Activated CD8-positive, alpha-beta T cell treated with anti-CD3 and anti-CD28 coated beads for 36 hours (primary cell): Measurements from ENCODE around the gene LENEP. TPM values are rescaled to one million over a fixed set of nuclear protein-coding genes. Genes with fewer than 3 reads are reported as not detected.

Experiments used
- ATAC-seq: fragments of 200-7000 bp; cut with Tn5 transposase; one replicate; pipeline ENCODE4 v1.10.0; 2021; ENCODE audit warnings: mild to moderate bottlenecking, moderate library complexity
- CTCF ChIA-PET: fragments of 350-600 bp; sonication (Branson Sonifier 250); formaldehyde crosslinking; loops from one replicate; lab custom pipeline; 2021; ENCODE audit warnings: antibody characterized with exemption; lab: Charles Lee
- POLR2A ChIA-PET: fragments of 350-600 bp; sonication (Branson Sonifier 250); formaldehyde crosslinking; loops from one replicate; lab custom pipeline; 2021; ENCODE audit warnings: antibody characterized with exemption; lab: Charles Lee
- DNase-seq: peaks from one replicate; pipeline ENCODE4 v3.0.0-alpha.2; 2020
- H3K27ac Mint-ChIP-seq: one replicate; pipeline ENCODE4 v1.8.0; 2021; ENCODE audit warnings: mild to moderate bottlenecking, mixed read lengths
- H3K27me3 Mint-ChIP-seq: one replicate; pipeline ENCODE4 v1.8.0; 2021; ENCODE audit warnings: mixed read lengths
- H3K36me3 Mint-ChIP-seq: one replicate; pipeline ENCODE4 v1.8.0; 2021; ENCODE audit warnings: low read depth, mixed read lengths
- H3K4me1 Mint-ChIP-seq: one replicate; pipeline ENCODE4 v1.8.0; 2021; ENCODE audit warnings: low read depth, mixed read lengths
- H3K4me3 Mint-ChIP-seq: one replicate; pipeline ENCODE4 v1.8.0; 2021; ENCODE audit warnings: mild to moderate bottlenecking, moderate library complexity, mixed read lengths
- H3K9me3 Mint-ChIP-seq: one replicate; pipeline ENCODE4 v1.8.0; 2021; ENCODE audit warnings: mixed read lengths
- CTCF ChIP-seq: fragments of 200-600 bp; IDR thresholded peaks from one replicate; pipeline ENCODE4 v1.8.0; 2022; ENCODE audit warnings: antibody characterized with exemption, mild to moderate bottlenecking
- intact Hi-C: fragments of 100-400 bp; cut with micrococcal nuclease; formaldehyde crosslinking; loops from one replicate; pipeline ENCODE4 v1.10.0; 2022
- total RNA-seq, 2 experiments: library from RNA; stranded (reverse); gene quantifications; one replicate each; pipeline ENCODE4 v1.2.3, GENCODE V29; 2021

LENEP gene
- total RNA-seq, 2 experiments from 2014 or later = not detected

- CTCF ChIA-PET = interaction anchor here (0.9 to 6.5 kb wide), 12 partner anchors 9 to 91 kb away, joined by 3 to 34 read pairs (median 4); partner anchors contain the start of genes ADAM15, PBXIP1, PMVK and PYGO2
- Mint-ChIP-seq H3K27ac (peak within 1 kb of the TSS; percentile 86), H3K4me3 (no peak within 1 kb of the TSS), H3K36me3 (peaks cover 14% of the 10 kb centered on the region), H3K9me3 (no peaks in the 10 kb centered on the region), H3K4me1 (peaks cover 27% of the 10 kb centered on the region), H3K27me3 (no peaks in the 10 kb centered on the region)
- DNase-seq (peak; percentile 54), ATAC-seq (no peak)
- intact Hi-C loops = loop anchor here (5.0 kb wide), 2 partner anchors 47 to 92 kb away; partner anchors contain the start of gene EFNA4
- TF ChIP-seq CTCF = no peak
- POLR2A ChIA-PET = interaction anchor here (0.7 to 6.9 kb wide), 5 partner anchors 9 to 29 kb away, joined by 3 to 55 read pairs (median 11); partner anchors contain the start of genes FLAD1, PBXIP1 and PYGO2
These were observed 22.6 kb upstream of the LENEP start, which contains the start of gene SHC1 for GRCh38 chr1:154970631-154971340. SHC1 (minus strand) TSS chr1:154970747; CDS start chr1:154970526, 221 bp downstream.

GRCh38 chr1:154971341-154971998 lies 21.9 kb upstream of the LENEP start:
- Mint-ChIP-seq H3K4me3 (no peak overlapping the region), H3K4me1 (peaks cover 27% of the 10 kb centered on the region), H3K27me3 (no peaks in the 10 kb centered on the region), H3K9me3 (no peaks in the 10 kb centered on the region), H3K36me3 (peaks cover 14% of the 10 kb centered on the region), H3K27ac (peak overlapping the region; percentile 86)
- ATAC-seq (no peak), DNase-seq (no peak)
- ChIA-PET POLR2A (interaction anchor here (0.7 to 6.9 kb wide), 6 partner anchors 10 to 28 kb away, joined by 3 to 55 read pairs (median 8); partner anchors contain the start of genes FLAD1, PBXIP1 and PYGO2), CTCF (interaction anchor here (1.0 to 6.5 kb wide), 9 partner anchors 10 to 89 kb away, joined by 3 to 34 read pairs (median 4); partner anchors contain the start of genes ADAM15, PBXIP1, PMVK and PYGO2)
- TF ChIP-seq CTCF = no peak
- intact Hi-C loops = loop anchor here (5.0 kb wide), 2 partner anchors 46 to 91 kb away; partner anchors contain the start of gene EFNA4

GRCh38 chr1:154972213-154972516 lies 21.2 kb upstream of the LENEP start:
- Mint-ChIP-seq H3K27ac (peak overlapping the region; percentile 67), H3K4me3 (no peak overlapping the region), H3K9me3 (no peaks in the 10 kb centered on the region), H3K36me3 (peaks cover 14% of the 10 kb centered on the region), H3K27me3 (no peaks in the 10 kb centered on the region), H3K4me1 (peaks cover 27% of the 10 kb centered on the region)
- no peak for ATAC-seq
- intact Hi-C loops = loop anchor here (5.0 kb wide), 2 partner anchors 45 to 90 kb away; partner anchors contain the start of gene EFNA4
- no peak for DNase-seq
- ChIA-PET CTCF (interaction anchor here (1.1 to 6.5 kb wide), 6 partner anchors 10 to 89 kb away, joined by 3 to 34 read pairs (median 4); partner anchors contain the start of gene PYGO2), POLR2A (interaction anchor here (1.1 to 6.9 kb wide), 5 partner anchors 10 to 28 kb away, joined by 5 to 55 read pairs (median 11); partner anchors contain the start of genes FLAD1, PBXIP1 and PYGO2)
- no peak for TF ChIP-seq CTCF

- ATAC-seq = no peak
- ChIA-PET POLR2A (interaction anchor here (0.8 to 6.9 kb wide), 8 partner anchors 11 to 29 kb away, joined by 3 to 55 read pairs (median 10); partner anchors contain the start of genes FLAD1, PBXIP1 and PYGO2), CTCF (interaction anchor here (0.8 to 6.5 kb wide), 11 partner anchors 8 to 221 kb away, joined by 3 to 34 read pairs (median 4); partner anchors contain the start of genes PBXIP1, PMVK and PYGO2)
- Mint-ChIP-seq H3K27ac (peak overlapping the region; percentile 67), H3K36me3 (peaks cover 12% of the 10 kb centered on the region), H3K4me3 (no peak overlapping the region), H3K4me1 (peaks cover 28% of the 10 kb centered on the region), H3K27me3 (no peaks in the 10 kb centered on the region), H3K9me3 (no peaks in the 10 kb centered on the region)
- intact Hi-C loops = loop anchor here (5.0 kb wide), 2 partner anchors 45 to 90 kb away; partner anchors contain the start of gene EFNA4
- TF ChIP-seq CTCF = no peak
- peak; percentile 28 for DNase-seq
These were observed 20.7 kb upstream of the LENEP start for GRCh38 chr1:154972517-154973343.
